Caco-2 (cell line): ENCODE measurements around the gene GLS. TPM values are rescaled to one million over a fixed set of nuclear protein-coding genes. Genes with fewer than 3 reads are reported as not detected.

Experiments
- BruUV-seq: library from RNA; stranded (reverse); fragments of 400-500 nt; replicated peaks from 2 replicates; lab custom pipeline; 2021; lab: Mats Ljungman, UMichigan
- CTCF ChIA-PET: fragments of 300-600 bp; sonication (Branson Sonifier 250); formaldehyde crosslinking; loops from one replicate; lab custom pipeline; 2022; ENCODE audit warnings: antibody characterized with exemption; lab: Charles Lee
- POLR2A ChIA-PET: fragments of 300-600 bp; sonication (Branson Sonifier 250); formaldehyde crosslinking; loops from one replicate; lab custom pipeline; 2022; ENCODE audit warnings: antibody characterized with exemption; lab: Charles Lee
- DNase-seq, 2 experiments: peaks; one replicate each; pipeline versions ENCODE4 v3.0.0 to v3.0.0-alpha.2; 2020 to 2022
- H3K27me3 ChIP-seq: replicated peaks from 2 replicates; pipeline ENCODE4 v1.6.0; 2011; ENCODE audit warnings: low read length; ENCODE audit not compliant: control insufficient read depth, insufficient read depth
- H3K36me3 ChIP-seq: 2 replicates; pipeline ENCODE4 v1.5.1; 2011; ENCODE audit warnings: low read length; ENCODE audit not compliant: control insufficient read depth, insufficient read depth
- H3K4me1 ChIP-seq: fragments of 250-450 bp; sonication (Bioruptor Pico); 2 replicates; pipeline ENCODE4 v1.5.1; 2020; ENCODE audit warnings: mild to moderate bottlenecking
- H3K4me3 ChIP-seq: 2 replicates; pipeline ENCODE4 v1.5.1; 2011; ENCODE audit warnings: low read depth, mild to moderate bottlenecking, control low read depth, low read length
- H3K9me3 ChIP-seq: fragments of 250-450 bp; sonication (Bioruptor Pico); 2 replicates; pipeline ENCODE4 v1.5.1; 2020; ENCODE audit warnings: mild to moderate bottlenecking, moderate library complexity
- H3K27ac Mint-ChIP-seq: one replicate; pipeline ENCODE4 v1.8.0; 2022; ENCODE audit warnings: mixed read lengths; ENCODE audit not compliant: unreplicated experiment
- H3K27me3 Mint-ChIP-seq: one replicate; pipeline ENCODE4 v1.8.0; 2022; ENCODE audit warnings: mixed read lengths; ENCODE audit not compliant: insufficient read depth, unreplicated experiment
- H3K36me3 Mint-ChIP-seq: one replicate; pipeline ENCODE4 v1.8.0; 2022; ENCODE audit warnings: mild to moderate bottlenecking, mixed read lengths; ENCODE audit not compliant: insufficient read depth, unreplicated experiment
- H3K4me1 Mint-ChIP-seq: one replicate; pipeline ENCODE4 v1.8.0; 2022; ENCODE audit warnings: low read depth, mixed read lengths; ENCODE audit not compliant: unreplicated experiment
- H3K4me3 Mint-ChIP-seq: one replicate; pipeline ENCODE4 v1.8.0; 2022; ENCODE audit warnings: mild to moderate bottlenecking, moderate library complexity, mixed read lengths; ENCODE audit not compliant: unreplicated experiment
- H3K9me3 Mint-ChIP-seq: one replicate; pipeline ENCODE4 v1.8.0; 2022; ENCODE audit warnings: mixed read lengths; ENCODE audit not compliant: unreplicated experiment
- CTCF ChIP-seq, 2 experiments: fragments of 200-600 bp in 1 of 2; IDR thresholded peaks; 1 replicate in 1 of 2; 2 replicates in 1 of 2; pipeline versions ENCODE4 v1.5.1 to v1.8.0; 2011 to 2022; ENCODE audit warnings: antibody characterized with exemption in 1 of 2, control low read depth in 1 of 2, inconsistent platforms in 1 of 2, low read depth in 1 of 2, low read length in 1 of 2, mild to moderate bottlenecking in 1 of 2, moderate library complexity in 1 of 2; ENCODE audit not compliant: insufficient read depth in 1 of 2, severe bottlenecking in 1 of 2, unreplicated experiment in 1 of 2
- intact Hi-C: fragments of 100-400 bp; cut with micrococcal nuclease; formaldehyde crosslinking; loops from one replicate; pipeline ENCODE4 v1.10.0; 2022; ENCODE audit not compliant: unreplicated experiment
- total RNA-seq: library from RNA; stranded (reverse); gene quantifications from 2 replicates; pipeline ENCODE4 v1.2.3, GENCODE V29; 2022

The GLS gene
- total RNA-seq, 1 experiment from 2014 or later: 107 TPM

GRCh38 chr2:190938771-190939335 lies 58.2 kb downstream of the GLS start:
- no peaks in the 10 kb centered on the region for H3K27me3 ChIP-seq
- no peaks in the 10 kb centered on the region for H3K4me1 ChIP-seq
- H3K36me3 ChIP-seq: no peaks in the 10 kb centered on the region; the same call in 1 of the 2 replicates
- H3K27me3 Mint-ChIP-seq: no peaks in the 10 kb centered on the region
- H3K4me3 ChIP-seq: no peak overlapping the region
- TF ChIP-seq CTCF (IDR thresholded peaks at IDR 0.05; ENCODE audit: insufficient read depth in 1 of 2, low read depth in 1 of 2, low read length in 1 of 2, severe bottlenecking in 1 of 2, unreplicated experiment in 1 of 2): no peak
- no peaks in the 10 kb centered on the region for H3K9me3 Mint-ChIP-seq
- peaks cover 15% of the 10 kb centered on the region for H3K36me3 Mint-ChIP-seq
- no peaks in the 10 kb centered on the region for H3K4me1 Mint-ChIP-seq
- CTCF ChIA-PET: no interaction called here
- H3K4me3 Mint-ChIP-seq: no peak overlapping the region
- BruUV-seq: no TSS peak
- no peaks in the 10 kb centered on the region for H3K9me3 ChIP-seq
- DNase-seq: no peak
- H3K27ac Mint-ChIP-seq: no peak overlapping the region
- POLR2A ChIA-PET: no interaction called here
- intact Hi-C loops: no loop called here

GRCh38 chr2:190940454-190940853 lies 59.8 kb downstream of the GLS start:
- Mint-ChIP-seq H3K9me3 (no peaks in the 10 kb centered on the region), H3K4me3 (no peak overlapping the region), H3K4me1 (no peaks in the 10 kb centered on the region), H3K36me3 (peaks cover 7% of the 10 kb centered on the region), H3K27ac (no peak overlapping the region), H3K27me3 (no peaks in the 10 kb centered on the region)
- POLR2A ChIA-PET: no interaction called here
- no peaks in the 10 kb centered on the region for H3K27me3 ChIP-seq
- no TSS peak for BruUV-seq
- H3K4me1 ChIP-seq: no peaks in the 10 kb centered on the region
- no peak overlapping the region for H3K4me3 ChIP-seq
- no peaks in the 10 kb centered on the region for H3K9me3 ChIP-seq
- DNase-seq: no peak
- CTCF ChIA-PET: no interaction called here
- intact Hi-C loops: no loop called here
- TF ChIP-seq CTCF (IDR thresholded peaks at IDR 0.05; ENCODE audit: insufficient read depth in 1 of 2, low read depth in 1 of 2, low read length in 1 of 2, severe bottlenecking in 1 of 2, unreplicated experiment in 1 of 2): no peak
- no peaks in the 10 kb centered on the region; the same call in 1 of the 2 replicates for H3K36me3 ChIP-seq

GRCh38 chr2:190941571-190941970 lies 61.0 kb downstream of the GLS start:
- Mint-ChIP-seq H3K9me3 (no peaks in the 10 kb centered on the region), H3K27ac (no peak overlapping the region), H3K4me1 (peaks cover 3% of the 10 kb centered on the region), H3K27me3 (no peaks in the 10 kb centered on the region), H3K4me3 (no peak overlapping the region), H3K36me3 (peaks cover 7% of the 10 kb centered on the region)
- POLR2A ChIA-PET: no interaction called here
- BruUV-seq: no TSS peak
- DNase-seq: no peak
- intact Hi-C loops: no loop called here
- peaks cover 6% of the 10 kb centered on the region for H3K4me1 ChIP-seq
- H3K27me3 ChIP-seq: no peaks in the 10 kb centered on the region
- H3K9me3 ChIP-seq: no peaks in the 10 kb centered on the region
- no peak for TF ChIP-seq CTCF (IDR thresholded peaks at IDR 0.05; ENCODE audit: insufficient read depth in 1 of 2, low read depth in 1 of 2, low read length in 1 of 2, severe bottlenecking in 1 of 2, unreplicated experiment in 1 of 2)
- H3K36me3 ChIP-seq: no peaks in the 10 kb centered on the region; the same call in 1 of the 2 replicates
- CTCF ChIA-PET: no interaction called here
- H3K4me3 ChIP-seq: no peak overlapping the region
